22Rv1 (cell line): ENCODE results near the gene CFAP161.

Experiments used
- H3K27ac ChIP-seq: fragments of 450-650 bp; 2 replicates; pipeline ENCODE4 v1.5.1; 2017
- CTCF ChIP-seq: fragments of 450-650 bp; IDR thresholded peaks from 2 replicates; pipeline ENCODE4 v1.5.1; 2017; ENCODE audit warnings: mild to moderate bottlenecking
- ZFX ChIP-seq: fragments of 450-650 bp; IDR thresholded peaks from 2 replicates; pipeline ENCODE4 v1.6.1; 2017; ENCODE audit warnings: antibody characterized with exemption, borderline replicate concordance

CFAP161 gene

GRCh38 chr15:81185631-81186295, 51.7 kb downstream of the CFAP161 start:
- no peak overlapping the region for H3K27ac ChIP-seq
- no peak for TF ChIP-seq CTCF
- no peak for TF ChIP-seq ZFX

GRCh38 chr15:81188354-81188753, 54.3 kb downstream of the CFAP161 start:
- no peak overlapping the region for H3K27ac ChIP-seq
- TF ChIP-seq CTCF (no peak), ZFX (no peak)

GRCh38 chr15:81189583-81190283, 55.7 kb downstream of the CFAP161 start:
- TF ChIP-seq CTCF, result no peak
- no peak for TF ChIP-seq ZFX
- H3K27ac ChIP-seq, result no peak overlapping the region

- no peak overlapping the region for H3K27ac ChIP-seq
- TF ChIP-seq ZFX (no peak), CTCF (no peak)
These were observed 56.9 kb downstream of the CFAP161 start for GRCh38 chr15:81190922-81191507.

- no peak overlapping the region for H3K27ac ChIP-seq
- TF ChIP-seq CTCF, result no peak
- no peak for TF ChIP-seq ZFX
These were observed 57.6 kb downstream of the CFAP161 start for GRCh38 chr15:81191701-81192100.

- H3K27ac ChIP-seq, result no peak overlapping the region
- TF ChIP-seq ZFX (no peak), CTCF (no peak)
These were observed 60.7 kb downstream of the CFAP161 start for GRCh38 chr15:81194723-81195122.

GRCh38 chr15:81195339-81195864, 61.3 kb downstream of the CFAP161 start:
- H3K27ac ChIP-seq, result no peak overlapping the region
- TF ChIP-seq CTCF (no peak), ZFX (no peak)
